NCI-H526 (cell line): Measurements from ENCODE around the gene CYP4V2.

Source experiments
- DNase-seq, 2 experiments: peaks; one replicate each; lab custom pipeline; 2025; lab: John Stamatoyannopoulos, UW

The CYP4V2 gene

DNA sequence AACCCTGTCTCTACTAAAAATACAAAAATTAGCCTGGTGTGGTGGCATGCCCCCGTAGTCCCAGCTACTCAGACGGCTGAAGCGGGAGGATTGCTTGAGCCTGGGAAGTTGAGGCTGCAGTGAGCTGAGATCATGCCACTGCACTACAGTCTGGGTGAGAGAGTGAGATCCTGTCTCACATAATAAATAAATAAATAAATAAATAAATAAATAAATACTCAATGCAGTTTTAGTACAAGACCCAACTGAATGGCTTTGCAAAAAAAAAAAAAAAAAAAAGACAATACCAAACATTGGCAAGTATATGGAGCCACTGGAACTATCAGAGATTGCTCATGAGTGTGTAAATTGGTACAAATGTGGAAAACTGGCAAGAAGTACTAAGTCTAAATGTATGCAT lies 3.3 kb upstream of the CYP4V2 start:
- DNase-seq: no peak

DNA sequence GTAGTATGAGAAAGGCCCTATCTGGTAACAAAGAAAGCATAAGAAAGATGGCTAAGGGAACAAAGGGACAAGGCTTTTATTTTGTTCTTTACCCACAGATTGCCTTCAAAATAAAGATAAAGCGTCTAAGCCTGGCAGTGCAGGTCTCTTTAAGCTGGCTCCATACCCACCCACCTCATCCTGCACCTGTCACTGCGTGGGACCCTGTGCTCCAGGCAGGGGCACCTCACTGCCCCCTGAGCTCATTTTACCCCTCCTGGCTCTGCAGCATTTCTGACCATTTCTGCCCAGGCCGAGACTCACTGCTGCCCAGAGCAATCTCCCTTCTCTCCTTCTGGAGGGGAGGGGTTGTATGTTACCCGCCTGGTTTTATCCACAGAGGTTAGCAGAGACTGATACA lies 1.7 kb upstream of the CYP4V2 start:
- DNase-seq: no peak

DNA sequence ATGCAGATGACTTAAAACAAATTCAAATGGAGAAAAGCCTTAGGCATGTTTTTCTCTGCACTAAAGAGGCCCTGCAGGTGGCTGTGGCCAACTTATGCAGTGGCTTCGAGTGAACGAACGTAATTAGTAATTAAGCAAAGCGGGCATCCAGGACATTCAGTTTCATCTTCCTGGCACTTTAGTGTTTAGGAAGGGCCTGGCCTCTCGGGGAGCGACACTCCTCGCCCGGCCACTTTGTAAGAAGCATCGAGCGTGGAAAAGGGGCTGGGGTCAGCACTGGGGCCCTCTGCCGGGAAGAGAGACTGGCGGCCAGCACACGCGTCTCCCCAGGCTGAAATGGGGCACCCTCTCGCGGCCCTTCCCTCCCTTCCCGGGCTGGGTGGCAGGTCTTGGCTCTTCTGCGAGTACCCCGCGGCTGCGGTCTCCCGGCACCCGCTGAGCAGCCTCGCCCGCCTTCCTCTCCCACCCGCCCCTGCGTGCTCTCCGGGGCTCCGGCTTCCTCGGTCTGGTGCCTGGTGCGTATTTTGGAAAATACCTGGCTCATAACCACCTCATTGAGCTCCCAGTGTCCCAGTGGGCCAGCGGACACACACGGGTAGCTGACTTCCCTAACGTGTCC lies 677 bp upstream of the CYP4V2 start:
- DNase-seq: peak; percentile 36 to 70

DNA sequence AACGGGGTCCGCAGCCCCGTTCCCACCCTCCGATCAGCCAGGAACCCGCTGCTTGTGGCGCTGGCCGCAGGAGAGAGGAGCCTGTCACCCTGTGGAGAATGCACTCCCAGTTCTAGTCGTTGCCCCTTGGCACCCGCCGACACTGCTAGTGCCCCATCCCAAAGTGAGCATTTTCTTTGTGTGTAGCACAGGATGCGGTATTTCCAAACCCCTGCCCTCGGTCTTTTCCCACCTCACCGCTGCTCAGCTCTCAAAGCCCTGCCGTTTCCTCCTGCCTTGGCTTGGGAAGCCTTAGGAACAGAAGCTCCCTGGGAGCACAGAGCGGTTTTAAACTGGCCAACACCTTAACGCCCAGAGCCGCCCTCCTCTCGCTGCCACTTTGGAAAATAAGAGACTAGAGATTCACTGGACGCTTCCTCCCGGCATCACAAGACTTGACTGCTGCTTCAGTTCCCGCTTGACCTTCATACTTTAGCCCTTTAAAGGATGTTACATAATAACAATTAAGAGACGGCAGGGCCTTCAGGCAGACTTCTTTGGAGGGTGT lies 772 bp downstream of the CYP4V2 start:
- peak; percentile 18 to 61 for DNase-seq

DNA sequence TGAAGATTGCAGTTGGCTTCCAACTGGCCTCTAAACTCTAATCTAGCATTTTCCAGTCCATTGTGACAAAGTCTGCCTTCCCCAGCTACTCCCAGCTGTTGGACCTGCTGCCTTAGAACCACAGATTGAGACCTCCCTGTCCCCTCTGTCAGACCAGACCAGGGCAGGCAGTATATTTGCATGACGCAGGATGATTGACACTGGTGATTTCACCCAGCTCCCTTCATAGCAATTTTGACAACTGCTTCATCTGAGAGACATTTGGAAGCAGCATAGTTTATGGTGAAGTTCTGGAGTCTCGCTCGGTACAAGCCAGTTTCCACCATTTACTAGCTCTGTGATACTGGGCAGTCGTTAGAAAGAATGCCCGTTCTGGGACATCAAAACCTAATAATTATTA lies 2.5 kb downstream of the CYP4V2 start:
- DNase-seq: no peak

DNA sequence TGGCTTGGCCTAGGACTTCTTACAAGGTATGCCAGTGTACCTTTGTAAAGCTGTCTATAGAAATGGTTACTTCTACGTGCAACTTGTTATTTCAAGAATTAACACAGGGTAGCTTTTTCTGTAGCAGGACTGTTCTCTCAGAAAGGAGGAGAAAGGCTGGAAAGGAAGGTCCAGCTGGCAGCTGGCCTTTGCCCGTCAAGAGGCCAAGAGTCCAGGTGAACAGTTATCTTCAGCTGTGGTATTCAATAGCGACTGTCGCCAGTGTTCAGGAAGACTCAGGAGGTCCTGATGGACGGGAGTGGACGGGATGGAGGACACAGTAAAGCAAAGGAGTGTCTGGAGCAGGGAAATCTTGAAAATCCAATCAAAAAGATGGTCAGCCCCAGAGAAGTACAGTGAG lies 4.7 kb downstream of the CYP4V2 start:
- DNase-seq: no peak

DNA sequence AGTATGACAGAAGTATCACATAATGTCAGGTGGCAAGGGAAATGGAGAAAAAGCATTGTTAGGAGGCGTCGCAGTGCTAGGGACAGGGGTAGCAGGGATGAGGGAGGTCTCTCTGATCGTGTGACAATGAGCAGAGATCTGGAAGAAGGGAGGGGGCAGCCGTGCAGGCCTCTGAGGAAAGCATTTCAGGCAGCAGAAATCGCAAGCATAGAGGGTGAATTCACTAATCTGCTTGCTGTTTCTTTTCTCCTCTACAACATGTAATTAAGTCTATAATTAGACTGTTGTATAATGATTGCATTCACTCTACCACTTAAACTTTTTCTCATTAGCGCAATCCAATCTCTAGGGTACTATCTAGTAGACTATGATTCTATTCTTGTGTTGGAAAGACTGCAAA lies 9.1 kb downstream of the CYP4V2 start:
- no peak for DNase-seq

DNA sequence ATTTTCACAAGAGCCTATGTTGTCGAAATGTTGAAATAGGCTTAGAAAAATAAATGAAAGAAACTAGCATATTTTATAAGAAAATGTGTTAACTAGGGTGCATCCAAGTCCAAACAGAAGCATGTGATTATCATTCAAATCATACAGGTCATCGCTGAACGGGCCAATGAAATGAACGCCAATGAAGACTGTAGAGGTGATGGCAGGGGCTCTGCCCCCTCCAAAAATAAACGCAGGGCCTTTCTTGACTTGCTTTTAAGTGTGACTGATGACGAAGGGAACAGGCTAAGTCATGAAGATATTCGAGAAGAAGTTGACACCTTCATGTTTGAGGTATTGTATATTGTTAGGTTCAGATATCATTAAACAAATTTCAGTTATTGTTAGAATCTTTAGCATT lies 9.6 kb downstream of the CYP4V2 start:
- DNase-seq: no peak

DNA sequence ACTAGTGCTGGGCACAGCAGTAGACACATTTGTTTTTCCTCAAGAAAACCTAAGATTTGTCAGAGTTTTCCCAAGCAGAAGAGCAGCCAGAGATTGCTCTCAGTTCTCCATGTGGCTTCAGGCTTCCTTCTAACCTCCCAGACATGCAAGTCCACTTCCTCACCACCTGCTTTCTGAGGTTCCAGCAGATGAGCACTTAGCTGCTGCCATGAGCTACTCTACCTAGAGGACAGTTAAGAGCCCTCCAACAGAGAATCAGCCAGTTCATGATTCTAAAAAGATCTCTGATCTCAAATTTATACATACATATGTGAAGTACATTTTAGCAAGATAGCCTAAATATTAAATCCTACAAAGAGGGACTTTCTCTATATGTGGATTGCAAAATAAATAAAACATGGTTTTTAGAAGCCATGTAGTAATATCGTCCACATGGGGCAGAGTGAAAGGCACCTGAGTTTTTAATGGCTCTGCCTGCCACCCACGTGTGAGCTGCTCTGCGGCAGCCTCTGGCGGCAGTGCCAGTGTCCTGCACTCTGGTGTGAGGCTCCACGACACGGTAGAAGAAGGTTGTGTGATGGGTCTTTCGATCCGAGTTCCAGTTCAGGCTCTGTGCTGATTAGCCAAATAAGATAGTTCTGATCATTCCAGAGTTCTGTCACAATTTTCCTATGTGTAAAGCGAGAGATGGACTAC lies 10.3 kb downstream of the CYP4V2 start:
- DNase-seq: peak; percentile 31 to 81

DNA sequence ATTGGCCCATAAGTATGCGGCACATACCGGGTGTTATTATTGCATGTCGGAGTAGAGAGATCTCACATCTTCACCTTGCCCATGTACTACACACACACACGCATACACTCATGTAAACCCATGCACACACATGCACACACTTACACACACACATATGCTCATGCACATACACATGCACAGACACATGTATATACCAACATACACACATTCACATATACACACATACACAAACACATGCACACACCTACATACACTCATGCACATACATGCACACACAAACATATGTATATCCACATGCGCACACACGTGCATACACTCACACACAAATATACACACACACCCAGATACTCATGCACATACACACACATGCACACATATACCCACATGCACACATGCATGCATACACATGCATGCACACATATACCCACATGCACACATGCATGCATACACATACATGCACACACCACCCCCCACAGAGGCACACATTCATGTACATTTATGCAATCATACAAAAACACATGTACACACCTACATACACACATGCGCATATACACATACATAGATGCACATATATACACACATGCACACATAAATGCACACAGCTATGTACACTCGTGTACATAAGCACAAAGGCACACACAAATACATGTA lies 11.2 kb downstream of the CYP4V2 start:
- DNase-seq: no peak

DNA sequence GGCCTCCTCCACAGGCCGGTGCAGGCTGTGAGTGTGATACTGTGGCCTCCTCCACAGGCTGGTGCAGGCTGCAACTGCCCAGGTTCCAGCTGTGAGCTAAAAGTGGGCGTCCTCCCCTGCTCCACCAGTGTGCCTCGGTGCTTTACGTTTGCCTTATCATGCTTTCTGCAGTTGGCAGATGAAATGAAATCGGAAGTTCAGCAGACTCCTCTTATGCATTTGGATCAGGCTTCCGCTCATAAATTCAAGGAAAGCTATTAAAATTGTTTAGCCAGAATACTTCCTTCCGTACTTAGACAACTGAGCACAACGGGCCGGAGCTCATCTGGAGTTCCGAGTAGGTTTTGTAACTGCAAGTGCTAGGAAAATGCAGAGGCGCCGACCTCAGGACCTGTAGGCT lies 12.0 kb downstream of the CYP4V2 start:
- DNase-seq: peak; percentile 38 to 46

DNA sequence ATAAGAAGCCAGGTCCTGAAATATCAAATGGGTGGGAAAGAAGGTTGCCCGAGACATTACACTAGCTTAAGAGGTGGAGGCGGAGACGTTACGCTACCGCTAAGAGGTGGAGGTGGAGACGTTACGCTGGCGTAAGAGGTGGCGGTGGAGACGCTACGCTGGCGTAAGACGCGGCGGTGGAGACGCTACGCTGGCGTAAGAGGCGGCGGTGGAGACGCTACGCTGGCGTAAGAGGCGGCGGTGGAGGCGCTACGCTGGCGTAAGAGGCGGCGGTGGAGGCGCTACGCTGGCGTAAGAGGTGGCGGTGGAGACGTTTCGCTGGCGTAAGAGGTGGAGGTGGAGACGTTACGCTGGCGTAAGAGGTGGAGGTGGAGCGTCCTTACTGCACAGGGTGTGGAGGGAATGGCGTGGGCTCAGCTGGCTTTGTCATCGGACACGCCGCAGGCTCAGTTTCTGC lies 12.8 kb downstream of the CYP4V2 start:
- DNase-seq: peak; percentile 80 to 87

DNA sequence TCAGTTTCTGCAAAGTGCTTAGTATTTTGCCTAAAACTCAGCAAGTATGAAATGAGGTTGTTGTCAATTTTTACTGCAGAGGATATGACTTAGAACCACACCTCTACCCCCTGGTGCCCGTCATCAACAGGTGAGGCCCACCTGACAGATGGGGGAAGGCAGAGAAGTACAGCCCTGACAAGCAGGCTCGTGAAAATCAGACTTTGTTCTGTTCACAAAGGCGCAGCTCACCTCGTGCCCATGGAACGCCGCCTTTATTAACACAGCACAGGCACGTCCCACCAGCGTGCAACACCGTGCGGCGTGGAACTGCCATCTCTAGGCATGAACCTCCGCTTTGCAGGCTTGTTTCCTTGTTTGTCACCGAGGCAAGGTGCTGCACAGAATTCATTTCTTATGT lies 13.3 kb downstream of the CYP4V2 start:
- peak in 1 of 2 experiments; percentile 39 for DNase-seq

DNA sequence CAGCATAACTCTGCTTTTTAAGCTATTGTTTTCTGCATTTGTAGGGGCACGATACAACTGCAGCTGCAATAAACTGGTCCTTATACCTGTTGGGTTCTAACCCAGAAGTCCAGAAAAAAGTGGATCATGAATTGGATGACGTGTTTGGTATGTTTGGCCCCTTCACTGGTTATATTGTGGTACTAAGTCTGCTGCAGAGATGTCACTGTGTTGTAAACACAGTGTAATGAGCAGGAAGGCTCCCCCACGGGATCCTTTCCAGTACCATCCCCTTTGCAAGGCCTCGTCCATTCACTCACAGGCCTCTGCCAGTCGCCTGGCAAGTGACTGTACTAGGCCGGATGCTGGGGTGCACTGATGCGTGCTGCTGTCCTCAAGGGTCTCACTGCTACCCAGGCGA lies 13.8 kb downstream of the CYP4V2 start:
- no peak for DNase-seq

DNA sequence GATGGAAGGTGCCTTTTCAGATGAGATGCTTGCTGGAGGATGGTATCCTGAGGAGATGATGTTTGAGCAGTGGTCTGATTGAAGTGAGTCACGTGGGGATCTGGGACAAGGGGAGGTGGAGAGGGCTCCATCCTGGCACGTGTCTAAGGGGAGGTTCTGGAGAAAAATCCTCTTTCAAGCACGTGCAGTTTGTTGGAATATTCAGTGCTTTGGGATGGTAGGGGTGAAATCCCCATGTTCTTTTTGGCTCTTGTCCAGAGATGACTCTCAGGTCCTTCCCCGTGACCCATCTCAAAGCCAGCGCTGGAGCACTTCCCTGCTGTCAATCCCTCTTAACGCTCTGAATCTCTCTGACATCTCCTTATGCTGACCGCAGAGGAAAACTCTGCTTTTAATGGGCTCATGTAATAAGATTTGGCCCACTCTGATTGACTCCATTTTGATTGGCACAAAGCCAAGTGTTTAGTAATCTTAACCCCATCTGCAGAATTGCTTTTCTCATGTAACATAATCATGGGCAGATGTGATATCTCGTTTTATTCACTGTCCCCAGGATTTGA lies 25.2 kb downstream of the CYP4V2 start:
- DNase-seq: no peak

DNA sequence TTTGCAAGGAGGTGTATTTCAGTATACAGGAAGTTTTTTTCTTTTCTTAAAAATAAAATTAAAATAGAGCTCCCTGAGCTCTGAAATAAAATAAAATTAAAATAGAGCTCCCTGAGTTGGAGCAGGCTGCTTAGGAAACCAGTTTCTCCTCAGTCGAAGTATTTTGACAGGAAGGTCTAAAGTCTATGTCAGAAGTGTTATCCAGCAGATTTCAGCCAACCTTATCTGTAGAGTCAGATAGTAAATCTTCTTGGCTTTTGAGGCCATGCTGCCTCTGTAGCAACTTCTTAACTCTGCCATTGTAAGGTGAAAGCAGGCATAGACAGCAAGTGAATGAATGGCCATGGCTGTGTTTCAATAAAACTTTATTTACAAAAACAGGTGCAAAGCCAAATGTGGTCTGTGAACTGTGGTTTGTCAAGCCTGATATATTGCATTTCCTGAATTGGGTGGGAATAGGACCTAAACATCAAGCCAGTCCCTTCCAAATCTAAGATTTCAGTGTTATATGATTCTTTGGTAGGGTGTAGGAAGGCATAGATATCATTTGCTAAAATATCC lies 26.4 kb downstream of the CYP4V2 start:
- no peak for DNase-seq

DNA sequence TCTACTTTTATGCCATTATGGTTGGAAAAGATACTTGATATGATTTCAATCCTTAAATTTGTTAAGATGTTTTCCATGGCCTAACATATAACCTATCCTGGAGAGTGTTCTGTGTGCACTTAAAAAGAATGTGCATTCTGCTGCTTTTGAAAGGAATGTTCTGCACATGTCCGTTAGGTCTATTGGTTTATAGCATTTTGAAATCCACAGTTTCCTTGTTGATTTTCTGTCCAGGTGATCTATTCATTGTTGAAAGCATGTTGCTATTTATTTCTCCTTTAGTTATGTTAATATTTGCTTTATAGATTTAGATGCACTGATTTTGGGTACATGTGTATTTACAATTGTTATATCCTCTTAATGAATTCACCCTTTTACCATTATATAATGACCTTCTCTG lies 30.3 kb downstream of the CYP4V2 start:
- no peak for DNase-seq

DNA sequence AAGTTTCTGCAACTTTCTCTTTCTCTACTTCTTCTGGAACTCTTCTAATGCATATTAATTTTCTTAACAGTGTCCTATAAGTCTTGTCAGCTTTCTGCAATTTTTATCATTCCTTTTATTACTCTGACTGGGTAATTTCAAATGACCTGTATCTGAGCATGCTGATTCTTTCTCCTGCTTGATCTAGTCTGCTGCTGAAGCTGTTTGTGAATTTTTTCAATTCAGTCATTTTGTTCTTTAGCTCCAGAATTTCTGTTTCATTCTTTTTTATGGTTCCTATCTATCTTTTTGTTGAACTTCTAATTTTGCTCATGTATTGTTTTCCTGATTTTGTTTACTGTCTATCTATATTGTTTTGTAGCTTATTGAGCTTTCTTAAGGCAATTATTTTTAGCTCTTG lies 34.5 kb downstream of the CYP4V2 start:
- DNase-seq: no peak

DNA sequence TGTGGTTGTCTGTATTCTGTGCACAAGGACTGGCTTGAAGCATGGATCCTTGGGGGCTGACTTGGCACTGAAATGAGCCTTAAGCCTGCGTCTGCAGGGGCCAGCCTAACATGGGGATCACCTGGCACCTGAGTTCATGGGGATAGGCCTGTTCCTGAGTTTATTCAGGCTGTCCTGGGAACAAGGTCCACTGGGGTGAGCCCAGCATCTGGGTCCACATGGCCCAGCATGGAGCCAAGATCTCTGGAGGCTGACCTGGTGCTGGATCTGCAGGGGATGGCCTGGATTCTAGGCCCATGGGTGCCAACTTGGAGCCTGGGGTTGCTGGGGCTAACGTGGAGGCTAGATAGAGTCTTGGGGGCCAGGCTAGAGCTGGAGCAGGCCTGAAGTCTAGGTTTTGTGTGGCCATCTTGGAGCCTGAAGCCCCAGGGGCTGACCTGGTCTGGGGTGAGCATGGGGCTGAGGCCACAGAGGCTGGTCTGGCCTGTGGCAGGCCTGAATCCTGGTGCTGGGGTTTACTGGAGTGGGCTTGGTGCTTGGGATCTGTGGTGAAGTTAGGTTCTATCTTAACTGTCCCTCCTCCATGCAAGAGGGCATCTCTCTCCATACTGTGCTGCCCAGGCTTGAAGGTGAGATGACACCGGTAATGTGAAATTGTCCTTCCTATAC lies 35.3 kb downstream of the CYP4V2 start:
- DNase-seq: no peak

DNA sequence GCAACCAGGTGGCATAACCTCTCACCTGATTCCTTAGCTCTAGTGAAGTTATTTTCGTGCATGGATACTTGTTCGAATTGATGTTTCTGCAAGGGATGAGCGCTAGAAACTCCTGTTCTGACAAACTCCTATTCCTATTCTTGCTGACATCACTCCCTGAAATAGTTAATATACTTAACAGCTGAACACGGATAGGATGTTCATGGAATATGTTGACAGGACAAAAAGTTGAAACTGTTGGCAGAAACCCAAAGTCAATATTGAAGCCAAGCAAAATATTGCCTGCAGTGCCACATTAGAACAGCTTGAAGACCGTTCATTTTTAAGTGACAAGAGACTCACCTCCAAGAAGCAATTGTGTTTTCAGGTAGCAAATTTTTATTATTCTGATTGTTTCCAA lies 35.9 kb downstream of the CYP4V2 start, which contains the start of gene KLKB1:
Gene KLKB1 (plus strand): TSS at position 287 of the 400 bp plus-strand sequence. CDS start 689 bp downstream, outside the sequence.
- DNase-seq: no peak

DNA sequence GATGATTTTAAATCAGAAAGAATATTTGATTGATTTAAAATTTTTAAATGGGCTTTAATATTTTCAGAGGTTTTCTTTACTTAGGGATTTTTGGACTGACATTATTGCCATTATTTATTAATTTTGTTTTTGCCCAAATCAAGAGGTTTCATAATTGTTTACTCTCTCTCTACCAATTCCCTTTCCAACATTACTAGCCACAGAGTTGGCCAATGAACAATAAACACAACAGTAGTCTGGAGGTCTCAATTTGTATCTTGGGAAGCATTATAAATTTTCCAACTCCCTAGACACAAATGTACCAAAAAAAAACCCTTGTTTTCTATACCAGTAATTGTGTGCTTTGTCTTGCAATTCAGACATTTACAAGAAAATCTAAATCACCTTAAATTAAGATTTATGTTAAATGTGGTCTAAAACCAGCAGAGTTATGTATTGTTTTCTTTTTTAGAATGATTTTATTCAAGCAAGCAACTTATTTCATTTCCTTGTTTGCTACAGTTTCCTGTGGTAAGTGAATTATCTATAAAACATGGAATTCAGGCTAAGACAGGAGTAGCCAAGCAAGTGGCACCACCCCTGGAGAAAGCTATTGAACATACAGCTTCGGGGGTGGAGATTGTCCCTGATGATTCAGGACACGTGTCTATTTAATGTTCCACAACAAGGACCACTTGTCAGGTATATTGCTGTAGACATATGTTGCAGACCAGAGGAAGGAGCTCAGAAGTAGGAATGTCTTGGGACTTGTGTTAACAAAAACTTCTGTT lies 36.6 kb downstream of the CYP4V2 start:
- DNase-seq: no peak
